Astrocyte (in vitro differentiated cells and primary cell): ENCODE measurements around the gene KRTAP9-3. TPM values are rescaled to one million over a fixed set of nuclear protein-coding genes. Genes with fewer than 3 reads are reported as not detected.
"Not testable (repeated sequence)": the region's sequence is repeated elsewhere in the genome, so short reads cannot be mapped to it uniquely, and the experiment has no call there.

ENCODE experiments used
- DNase-seq: peaks from one replicate; pipeline ENCODE4 v3.0.0-alpha.2; 2010; ENCODE audit warnings: low read depth
- FAIRE-seq: peaks from 2 replicates; lab custom pipeline; 2011; peaks lifted over from hg19 to GRCh38; lab: Jason Lieb, UNC
- H2AFZ ChIP-seq: 2 replicates; pipeline ENCODE4 v1.6.0; 2012; ENCODE audit warnings: low read depth, low read length, inconsistent platforms
- H3K27ac ChIP-seq: 2 replicates; pipeline ENCODE4 v1.5.1; 2011; ENCODE audit warnings: low read depth, low read length, inconsistent platforms
- H3K27me3 ChIP-seq: 2 replicates; pipeline ENCODE4 v1.6.0; 2011; ENCODE audit warnings: low read length, inconsistent platforms; ENCODE audit not compliant: insufficient read depth
- H3K36me3 ChIP-seq: 2 replicates; pipeline ENCODE4 v1.5.1; 2011; ENCODE audit warnings: low read length, inconsistent platforms; ENCODE audit not compliant: insufficient read depth
- H3K4me1 ChIP-seq: 2 replicates; pipeline ENCODE4 v1.5.1; 2011; ENCODE audit warnings: low read length, inconsistent platforms; ENCODE audit not compliant: insufficient read depth
- H3K4me2 ChIP-seq: 2 replicates; pipeline ENCODE4 v1.6.0; 2012; ENCODE audit warnings: low read length, inconsistent platforms
- H3K4me3 ChIP-seq: 2 replicates; pipeline ENCODE4 v1.5.1; 2011; ENCODE audit warnings: low read depth, mild to moderate bottlenecking, low read length, inconsistent platforms; ENCODE audit not compliant: insufficient read depth
- H3K79me2 ChIP-seq: 2 replicates; pipeline ENCODE4 v1.6.0; 2012; ENCODE audit warnings: mild to moderate bottlenecking, low read length, inconsistent platforms; ENCODE audit not compliant: insufficient read depth
- H3K9ac ChIP-seq: 2 replicates; pipeline ENCODE4 v1.6.0; 2012; ENCODE audit warnings: mild to moderate bottlenecking, low read length, inconsistent platforms
- H3K9me3 ChIP-seq: 2 replicates; pipeline ENCODE4 v1.5.1; 2012; ENCODE audit warnings: low read depth, mild to moderate bottlenecking, low read length, inconsistent platforms; ENCODE audit not compliant: insufficient read depth
- H4K20me1 ChIP-seq: 2 replicates; pipeline ENCODE4 v1.6.0; 2012; ENCODE audit warnings: low read length, inconsistent platforms; ENCODE audit not compliant: insufficient read depth
- H3K27ac Mint-ChIP-seq: one replicate; pipeline ENCODE4 v1.8.0; 2021; ENCODE audit warnings: mild to moderate bottlenecking, mixed read lengths; ENCODE audit not compliant: unreplicated experiment
- H3K27me3 Mint-ChIP-seq: one replicate; pipeline ENCODE4 v1.8.0; 2021; ENCODE audit warnings: low read depth, mixed read lengths; ENCODE audit not compliant: unreplicated experiment
- H3K36me3 Mint-ChIP-seq: one replicate; pipeline ENCODE4 v1.8.0; 2021; ENCODE audit warnings: low read depth, mixed read lengths; ENCODE audit not compliant: unreplicated experiment
- H3K4me1 Mint-ChIP-seq: one replicate; pipeline ENCODE4 v1.8.0; 2021; ENCODE audit warnings: low read depth, mixed read lengths; ENCODE audit not compliant: unreplicated experiment
- H3K4me3 Mint-ChIP-seq: one replicate; pipeline ENCODE4 v1.8.0; 2021; ENCODE audit warnings: mild to moderate bottlenecking, moderate library complexity, mixed read lengths; ENCODE audit not compliant: unreplicated experiment
- H3K9me3 Mint-ChIP-seq: one replicate; pipeline ENCODE4 v1.8.0; 2021; ENCODE audit warnings: mild to moderate bottlenecking, mixed read lengths; ENCODE audit not compliant: unreplicated experiment
- CTCF ChIP-seq: IDR thresholded peaks from 2 replicates; pipeline ENCODE4 v1.5.1; 2011; ENCODE audit warnings: low read depth, mild to moderate bottlenecking, inconsistent platforms, low read length, moderate library complexity; ENCODE audit not compliant: insufficient read depth
- EZH2 ChIP-seq: IDR thresholded peaks from 2 replicates; pipeline ENCODE4 v1.6.1; 2012; ENCODE audit warnings: mild to moderate bottlenecking, low read length, inconsistent platforms; ENCODE audit not compliant: insufficient read depth
- total RNA-seq: library from RNA; stranded (reverse); gene quantifications from 2 replicates; pipeline ENCODE4 v1.2.1, GENCODE V29; 2021

The KRTAP9-3 gene
- total RNA-seq, 1 donor from 2014 or later = not detected

- TF ChIP-seq EZH2 (no peak), CTCF (no peak)
Observed at GRCh38 chr17:41226051-41226450, 6.2 kb upstream of the KRTAP9-3 start.

GRCh38 chr17:41226598-41227095 lies 5.6 kb upstream of the KRTAP9-3 start, which contains the start of gene KRTAP9-2:
Gene KRTAP9-2 (plus strand): TSS chr17:41226648. CDS start chr17:41226655, 7 bp downstream.
- not testable (repeated sequence) for H3K9me3 Mint-ChIP-seq, H3K79me2 ChIP-seq, H3K27ac Mint-ChIP-seq, H4K20me1 ChIP-seq, H3K4me2 ChIP-seq, FAIRE-seq, H3K27me3 ChIP-seq, H3K36me3 Mint-ChIP-seq, H3K9me3 ChIP-seq, H3K4me1 Mint-ChIP-seq, H3K4me3 Mint-ChIP-seq, H3K4me3 ChIP-seq, H3K36me3 ChIP-seq, DNase-seq, H2AFZ ChIP-seq, H3K4me1 ChIP-seq, H3K9ac ChIP-seq, H3K27ac ChIP-seq
- H3K27me3 Mint-ChIP-seq = peaks cover 10% of the 10 kb centered on the region

More at GRCh38 chr17:41226051-41226450, 6.2 kb upstream of the KRTAP9-3 start:
- H2AFZ ChIP-seq = no peak overlapping the region
- no peaks in the 10 kb centered on the region for H3K36me3 Mint-ChIP-seq
- peak; percentile 54 for FAIRE-seq
- H3K27me3 Mint-ChIP-seq = peaks cover 10% of the 10 kb centered on the region
- no peaks in the 10 kb centered on the region for H3K4me1 ChIP-seq
- no peaks in the 10 kb centered on the region for H3K9me3 ChIP-seq
- no peak overlapping the region for H3K4me2 ChIP-seq
- no peaks in the 10 kb centered on the region for H3K27me3 ChIP-seq
- H3K27ac Mint-ChIP-seq = no peak overlapping the region
- H3K79me2 ChIP-seq = no peaks in the 10 kb centered on the region
- no peak overlapping the region for H3K4me3 ChIP-seq
- no peaks in the 10 kb centered on the region for H3K4me1 Mint-ChIP-seq
- no peaks in the 10 kb centered on the region for H4K20me1 ChIP-seq
- no peak for DNase-seq
- H3K9ac ChIP-seq = no peak overlapping the region
- H3K9me3 Mint-ChIP-seq = no peaks in the 10 kb centered on the region
- no peaks in the 10 kb centered on the region for H3K36me3 ChIP-seq
- H3K4me3 Mint-ChIP-seq = no peak overlapping the region
- H3K27ac ChIP-seq = no peak overlapping the region

GRCh38 chr17:41230094-41230493 lies 2.2 kb upstream of the KRTAP9-3 start:
- Histone ChIP-seq H4K20me1 (no peaks in the 10 kb centered on the region), H3K79me2 (no peaks in the 10 kb centered on the region), H3K4me3 (no peak overlapping the region), H3K27ac (no peak overlapping the region), H3K4me2 (no peak overlapping the region), H3K4me1 (no peaks in the 10 kb centered on the region), H2AFZ (no peak overlapping the region), H3K9me3 (no peaks in the 10 kb centered on the region), H3K27me3 (peaks cover 4% of the 10 kb centered on the region), H3K9ac (no peak overlapping the region), H3K36me3 (no peaks in the 10 kb centered on the region)
- H3K27ac Mint-ChIP-seq = no peak overlapping the region
- peaks cover 2% of the 10 kb centered on the region for H3K9me3 Mint-ChIP-seq
- TF ChIP-seq CTCF = no peak
- no peak for TF ChIP-seq EZH2
- DNase-seq (no peak), FAIRE-seq (no peak)
- peaks cover 24% of the 10 kb centered on the region for H3K27me3 Mint-ChIP-seq
- no peak overlapping the region for H3K4me3 Mint-ChIP-seq
- H3K36me3 Mint-ChIP-seq = no peaks in the 10 kb centered on the region
- H3K4me1 Mint-ChIP-seq = no peaks in the 10 kb centered on the region
